ENCODE measurements around the gene PSME3IP1. TPM values are rescaled to one million over a fixed set of nuclear protein-coding genes. Genes with fewer than 3 reads are reported as not detected.
A peak's percentile ranks its signal among the peaks of the same experiment; 100 is the strongest.
"Not testable (repeated sequence)": the region's sequence is repeated elsewhere in the genome, so short reads cannot be mapped to it uniquely, and the experiment has no call there.

Gene PSME3IP1
- total and polyA plus RNA-seq, 2 donors from 2014 or later = 79.1 to 84.6 TPM

DNA sequence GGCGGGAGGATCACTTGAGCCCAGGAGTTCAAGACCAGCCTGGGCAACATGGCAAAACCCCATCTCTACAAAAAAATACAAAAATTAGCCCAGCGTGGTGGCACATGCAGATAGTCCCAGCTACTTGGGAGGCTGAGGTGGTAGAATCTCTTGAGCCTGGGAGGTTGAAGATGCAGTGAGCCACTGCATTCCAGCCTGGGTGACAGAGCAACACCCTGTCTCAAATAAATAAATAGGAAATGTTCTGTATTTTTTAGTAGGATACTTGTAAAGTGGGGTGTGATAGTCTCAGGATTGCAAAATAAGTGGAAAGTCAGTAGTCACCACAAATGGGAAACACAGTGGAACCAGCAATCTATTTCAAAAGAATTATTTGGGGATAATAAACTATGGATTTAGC, 4.3 kb upstream of the PSME3IP1 start:
- peaks cover 0 to 11% (median 10%) of the 10 kb centered on the region in 3 donors for H3K4me1 ChIP-seq (ENCODE audit: control insufficient read depth in 2 of 3, insufficient read depth in 2 of 3, low read depth in 1 of 3, low read length in 3 of 3)
- intact Hi-C loops (cut with DNase I) = no loop called here
- no peaks in the 10 kb centered on the region for H3K9me3 ChIP-seq (ENCODE audit: control insufficient read depth in 2 of 3, insufficient read depth in 1 of 3, low read length in 3 of 3)
- H3K4me3 ChIP-seq (ENCODE audit: low read length in 3 of 3) = no peak overlapping the region
- DNase-seq (no peak), FAIRE-seq (no peak)
- H3K9ac ChIP-seq (ENCODE audit: low read length in 3 of 3) = no peak overlapping the region
- no peaks in the 10 kb centered on the region for H3K27me3 ChIP-seq (ENCODE audit: control insufficient read depth, insufficient read depth, low read length)
- H3K27ac ChIP-seq (ENCODE audit: low read depth in 2 of 2, low read length in 2 of 2) = no peak overlapping the region
- TF ChIP-seq CTCF (IDR thresholded peaks at IDR 0.05; ENCODE audit: borderline replicate concordance, extremely low read depth, insufficient read depth) = no peak
- H3K36me3 ChIP-seq (ENCODE audit: control insufficient read depth in 2 of 3, insufficient read depth in 3 of 3, low read length in 3 of 3) = no peaks in the 10 kb centered on the region

DNA sequence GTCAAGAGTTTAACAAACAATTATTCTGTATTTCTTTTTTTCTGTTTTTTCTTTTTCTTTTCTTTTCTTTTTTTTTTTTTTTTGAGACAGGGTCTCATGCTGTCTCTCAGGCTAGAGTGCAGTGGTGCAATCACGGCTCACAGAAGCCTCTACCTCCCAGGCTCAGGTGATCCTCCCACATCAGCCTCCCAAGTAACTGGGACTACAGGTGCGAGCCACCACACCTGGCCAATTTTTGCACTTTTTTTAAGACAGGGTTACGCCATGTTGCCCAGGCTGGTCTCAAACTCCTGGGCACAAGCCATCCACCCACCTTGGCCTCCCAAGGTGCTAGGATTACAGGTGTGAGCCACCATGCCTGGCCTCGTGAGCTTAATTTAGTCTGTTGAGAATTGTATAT, 3.7 kb upstream of the PSME3IP1 start:
- H3K36me3 ChIP-seq (ENCODE audit: control insufficient read depth in 2 of 3, insufficient read depth in 3 of 3, low read length in 3 of 3); DNase-seq; H3K9me3 ChIP-seq (ENCODE audit: control insufficient read depth in 2 of 3, insufficient read depth in 1 of 3, low read length in 3 of 3); H3K27ac ChIP-seq (ENCODE audit: low read depth in 2 of 2, low read length in 2 of 2); H3K9ac ChIP-seq (ENCODE audit: low read length in 3 of 3); intact Hi-C loops (cut with DNase I); FAIRE-seq; H3K27me3 ChIP-seq (ENCODE audit: control insufficient read depth, insufficient read depth, low read length); H3K4me3 ChIP-seq (ENCODE audit: low read length in 3 of 3): not testable (repeated sequence)
- H3K4me1 ChIP-seq (ENCODE audit: control insufficient read depth in 2 of 3, insufficient read depth in 2 of 3, low read depth in 1 of 3, low read length in 3 of 3) = peaks cover 0 to 17% (median 16%) of the 10 kb centered on the region in 3 donors

DNA sequence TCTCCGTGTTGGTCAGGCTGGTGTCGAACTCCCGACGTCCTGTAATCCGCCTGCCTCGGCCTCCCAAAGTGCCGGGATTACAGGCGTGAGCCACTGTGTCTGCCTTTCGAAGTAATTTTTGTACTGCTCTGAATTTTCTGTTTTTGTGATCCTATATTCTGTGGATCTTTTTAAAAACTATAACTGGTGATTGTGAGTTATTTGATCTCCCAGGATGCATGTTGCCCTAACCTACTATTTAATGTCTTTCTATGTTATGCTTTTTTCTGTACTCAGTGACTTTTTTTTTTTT, 2.8 kb upstream of the PSME3IP1 start:
- TF ChIP-seq CTCF (IDR thresholded peaks at IDR 0.05; ENCODE audit: borderline replicate concordance, extremely low read depth, insufficient read depth) = no peak
- no peak overlapping the region for H3K9ac ChIP-seq (ENCODE audit: low read length in 3 of 3)
- H3K27me3 ChIP-seq (ENCODE audit: control insufficient read depth, insufficient read depth, low read length) = no peaks in the 10 kb centered on the region
- H3K36me3 ChIP-seq (ENCODE audit: control insufficient read depth in 2 of 3, insufficient read depth in 3 of 3, low read length in 3 of 3) = no peaks in the 10 kb centered on the region
- H3K9me3 ChIP-seq (ENCODE audit: control insufficient read depth in 2 of 3, insufficient read depth in 1 of 3, low read length in 3 of 3) = no peaks in the 10 kb centered on the region
- no peak overlapping the region for H3K27ac ChIP-seq (ENCODE audit: low read depth in 2 of 2, low read length in 2 of 2)
- intact Hi-C loops (cut with DNase I) = no loop called here
- DNase-seq = no peak
- peak overlapping the region in 1 of 3 donors; percentile 91 for H3K4me3 ChIP-seq (ENCODE audit: low read length in 3 of 3)
- H3K4me1 ChIP-seq (ENCODE audit: control insufficient read depth in 2 of 3, insufficient read depth in 2 of 3, low read depth in 1 of 3, low read length in 3 of 3) = peaks cover 0 to 19% (median 18%) of the 10 kb centered on the region in 3 donors
- FAIRE-seq = no peak

DNA sequence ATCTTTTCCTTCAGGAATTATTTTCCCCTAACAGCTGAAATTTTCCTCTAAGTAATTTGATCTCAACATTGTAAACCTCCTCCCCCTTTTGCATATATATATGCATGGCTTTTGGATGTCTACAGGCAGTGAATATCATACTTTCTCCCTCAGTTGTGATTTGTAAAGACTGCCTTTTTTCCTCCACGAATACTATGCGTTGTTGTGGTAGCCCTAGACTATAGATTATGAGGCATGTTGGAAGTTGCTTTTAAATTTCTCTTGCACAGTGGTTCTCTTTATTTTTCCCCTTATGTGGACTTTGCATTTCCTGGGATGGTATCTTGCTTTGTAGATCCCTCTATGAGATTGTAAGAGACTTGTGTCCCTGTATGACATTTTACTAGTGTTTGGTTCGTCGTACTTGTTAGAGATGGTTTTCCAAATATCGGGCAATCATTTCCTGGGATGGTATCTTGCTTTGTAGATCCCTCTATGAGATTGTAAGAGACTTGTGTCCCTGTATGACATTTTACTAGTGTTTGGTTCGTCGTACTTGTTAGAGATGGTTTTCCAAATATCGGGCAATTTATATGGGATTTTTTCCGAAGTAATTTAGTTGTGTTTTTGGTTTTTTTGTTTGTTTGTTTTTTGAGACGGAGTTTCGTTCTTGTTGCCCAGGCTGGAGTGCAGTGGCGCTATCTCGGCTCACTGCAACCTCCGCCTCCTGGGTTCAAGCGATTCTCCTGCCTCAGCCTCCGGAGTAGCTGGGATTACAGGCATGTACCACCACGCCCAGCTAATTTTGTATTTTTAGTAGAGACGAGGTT, 2.3 kb upstream of the PSME3IP1 start:
- H3K36me3 ChIP-seq (ENCODE audit: control insufficient read depth in 2 of 3, insufficient read depth in 3 of 3, low read length in 3 of 3); DNase-seq; intact Hi-C loops (cut with DNase I); FAIRE-seq; H3K27me3 ChIP-seq (ENCODE audit: control insufficient read depth, insufficient read depth, low read length); H3K9me3 ChIP-seq (ENCODE audit: control insufficient read depth in 2 of 3, insufficient read depth in 1 of 3, low read length in 3 of 3): not testable (repeated sequence)
- H3K9ac ChIP-seq (ENCODE audit: low read length in 3 of 3) = peak overlapping the region; percentile 80 to 93 (median 92)
- H3K4me1 ChIP-seq (ENCODE audit: control insufficient read depth in 2 of 3, insufficient read depth in 2 of 3, low read depth in 1 of 3, low read length in 3 of 3) = peaks cover 0 to 19% (median 18%) of the 10 kb centered on the region in 3 donors
- H3K4me3 ChIP-seq (ENCODE audit: low read length in 3 of 3) = peak overlapping the region; percentile 89 to 97 (median 91)
- peak overlapping the region in 1 of 2 donors; percentile 91 for H3K27ac ChIP-seq (ENCODE audit: low read depth in 2 of 2, low read length in 2 of 2)

All from kidney (tissue), 14 donors.